GM13976 (cell line): ENCODE results near the gene EPHB2.

Experiments
- DNase-seq: peaks from one replicate; pipeline ENCODE4 v3.0.0; 2012; ENCODE audit warnings: low spot score
- in situ Hi-C: fragments of 300-500 bp; cut with MboI; formaldehyde crosslinking; loops from one replicate; pipeline ENCODE4 v1.12.0; 2022; ENCODE audit warnings: low sequenced_read_pairs, mixed read lengths, inconsistent platforms; ENCODE audit not compliant: unreplicated experiment
- TF ChIP-seq, protein P1 (sequence below): IDR thresholded peaks from 2 replicates; pipeline ENCODE4 v1.5.1; 2012; ENCODE audit warnings: borderline replicate concordance, mild to moderate bottlenecking; ENCODE audit not compliant: insufficient read depth; ENCODE audit errors: extremely low read depth, missing control alignments, control extremely low read depth

EPHB2 gene

GRCh38 chr1:22709227-22709626 is 1.4 kb upstream of the EPHB2 start:
- TF ChIP-seq, protein P1, sequence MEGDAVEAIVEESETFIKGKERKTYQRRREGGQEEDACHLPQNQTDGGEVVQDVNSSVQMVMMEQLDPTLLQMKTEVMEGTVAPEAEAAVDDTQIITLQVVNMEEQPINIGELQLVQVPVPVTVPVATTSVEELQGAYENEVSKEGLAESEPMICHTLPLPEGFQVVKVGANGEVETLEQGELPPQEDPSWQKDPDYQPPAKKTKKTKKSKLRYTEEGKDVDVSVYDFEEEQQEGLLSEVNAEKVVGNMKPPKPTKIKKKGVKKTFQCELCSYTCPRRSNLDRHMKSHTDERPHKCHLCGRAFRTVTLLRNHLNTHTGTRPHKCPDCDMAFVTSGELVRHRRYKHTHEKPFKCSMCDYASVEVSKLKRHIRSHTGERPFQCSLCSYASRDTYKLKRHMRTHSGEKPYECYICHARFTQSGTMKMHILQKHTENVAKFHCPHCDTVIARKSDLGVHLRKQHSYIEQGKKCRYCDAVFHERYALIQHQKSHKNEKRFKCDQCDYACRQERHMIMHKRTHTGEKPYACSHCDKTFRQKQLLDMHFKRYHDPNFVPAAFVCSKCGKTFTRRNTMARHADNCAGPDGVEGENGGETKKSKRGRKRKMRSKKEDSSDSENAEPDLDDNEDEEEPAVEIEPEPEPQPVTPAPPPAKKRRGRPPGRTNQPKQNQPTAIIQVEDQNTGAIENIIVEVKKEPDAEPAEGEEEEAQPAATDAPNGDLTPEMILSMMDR: no peak
- in situ Hi-C loops: loop anchor here (10.0 kb wide), 1 partner anchor 176 kb away; no protein-coding TSS in a partner anchor
- no peak for DNase-seq

DNA sequence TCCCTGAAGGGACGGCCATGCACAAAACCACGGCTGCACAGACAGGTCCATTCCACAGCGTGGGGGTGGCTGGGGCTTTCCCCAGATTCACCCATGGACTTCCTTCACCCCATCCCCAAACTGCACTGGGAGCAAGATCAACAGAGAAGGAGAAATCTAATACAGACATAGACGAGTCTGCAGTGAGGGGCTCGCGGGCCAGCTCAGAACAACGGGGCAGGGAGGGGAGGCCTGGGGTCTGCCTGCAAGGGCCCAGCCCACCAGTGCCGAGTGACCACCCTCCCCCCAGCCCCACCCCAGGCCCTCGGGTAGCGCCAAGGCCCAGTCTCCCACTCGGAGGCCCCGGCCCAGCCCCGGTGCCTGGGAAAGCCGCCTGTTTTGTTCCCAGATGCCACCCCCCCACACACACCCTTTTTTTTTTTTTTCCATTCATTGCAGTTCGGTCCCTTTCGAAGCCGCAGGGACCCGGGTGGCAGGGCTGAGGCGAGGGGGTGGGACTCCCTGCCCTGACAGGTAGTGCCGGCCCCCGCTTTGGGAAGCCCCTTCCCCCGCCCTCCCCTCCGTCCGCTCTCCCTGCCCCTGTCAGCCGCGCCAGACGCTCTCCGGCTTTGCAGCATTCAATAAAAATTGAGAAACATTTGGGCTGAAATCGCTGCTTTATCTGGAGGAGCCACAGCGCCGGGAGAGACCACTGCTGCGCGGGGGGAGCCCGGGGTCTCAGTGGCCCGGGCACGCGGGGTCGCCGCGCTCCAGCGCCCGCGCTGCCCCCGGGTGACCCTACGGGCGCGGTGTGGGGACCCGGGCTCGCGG is 543 bp upstream of the EPHB2 start:
- in situ Hi-C loops: loop anchor here (10.0 kb wide), 1 partner anchor 175 kb away; no protein-coding TSS in a partner anchor
- no peak for DNase-seq

DNA sequence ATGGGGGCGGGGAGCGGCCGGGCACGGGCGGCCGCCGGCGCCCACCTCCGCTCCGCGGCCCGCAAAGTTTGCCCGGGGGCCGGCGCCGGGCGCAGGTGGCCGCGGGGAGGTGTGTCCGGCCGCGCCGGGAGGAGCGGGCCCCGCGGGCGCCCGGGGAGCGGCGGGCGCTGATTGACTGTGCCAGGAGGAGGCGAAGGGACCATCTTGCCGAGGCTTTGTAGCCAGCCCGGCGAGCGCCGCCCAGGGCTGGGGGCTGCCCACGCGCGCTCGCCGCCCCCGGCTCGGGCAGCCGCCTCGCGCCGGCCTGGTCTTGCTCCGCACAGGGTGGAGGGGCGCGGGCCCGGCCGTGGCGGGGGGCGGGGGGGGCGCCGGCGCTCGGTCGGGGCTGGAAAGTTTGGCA is 432 bp downstream of the EPHB2 start:
- DNase-seq: no peak
- in situ Hi-C loops: no loop called here
- TF ChIP-seq, protein P1: no peak

More for the DNA sequence above, 543 bp upstream of the EPHB2 start:
- TF ChIP-seq, protein P1: no peak

DNA sequence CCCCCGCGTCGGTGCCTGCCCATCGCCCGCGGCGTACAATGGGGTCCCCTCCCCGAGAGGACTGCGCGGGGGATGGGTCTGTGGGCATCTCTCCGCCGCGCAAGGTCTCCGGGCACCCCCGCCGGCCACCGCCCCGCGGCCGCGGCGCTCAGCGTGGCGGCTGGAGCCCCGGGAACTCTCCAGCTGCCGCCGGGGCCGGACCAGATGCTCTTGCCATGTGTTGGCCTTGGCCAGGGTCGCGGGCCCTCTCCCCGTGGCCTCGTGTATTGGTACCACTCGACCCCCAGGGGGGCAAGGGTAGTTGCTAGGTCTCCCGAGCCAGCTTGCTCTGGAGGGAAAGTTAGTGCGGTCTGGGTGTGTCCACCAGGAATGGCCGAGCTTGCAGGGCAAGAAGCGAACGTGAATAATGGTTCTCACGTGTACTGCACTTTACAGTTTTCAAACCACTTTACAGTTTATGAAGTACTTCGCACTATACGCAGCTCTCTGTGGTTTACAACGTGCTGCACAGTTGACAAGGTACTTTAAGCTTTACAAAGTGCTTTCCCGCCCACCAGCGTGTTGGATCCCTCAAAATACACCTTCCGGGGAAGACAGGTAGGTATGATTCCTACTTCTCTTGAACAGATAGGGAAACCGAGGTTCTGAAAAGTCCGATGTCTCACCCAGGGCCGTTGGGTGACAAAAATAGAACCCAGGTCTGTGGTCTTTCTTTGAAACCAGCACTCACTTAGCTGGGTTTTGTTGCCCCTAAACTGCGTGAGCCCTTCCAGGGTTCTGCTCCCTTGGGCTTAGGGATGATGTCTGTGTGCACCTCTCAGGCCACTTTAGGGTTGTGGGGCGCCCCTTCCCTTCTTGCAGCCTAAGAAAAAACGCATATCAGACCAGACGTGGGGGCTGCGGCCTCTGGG is 1.2 kb downstream of the EPHB2 start:
- no peak for DNase-seq
- in situ Hi-C loops: no loop called here
- TF ChIP-seq, protein P1: no peak

DNA sequence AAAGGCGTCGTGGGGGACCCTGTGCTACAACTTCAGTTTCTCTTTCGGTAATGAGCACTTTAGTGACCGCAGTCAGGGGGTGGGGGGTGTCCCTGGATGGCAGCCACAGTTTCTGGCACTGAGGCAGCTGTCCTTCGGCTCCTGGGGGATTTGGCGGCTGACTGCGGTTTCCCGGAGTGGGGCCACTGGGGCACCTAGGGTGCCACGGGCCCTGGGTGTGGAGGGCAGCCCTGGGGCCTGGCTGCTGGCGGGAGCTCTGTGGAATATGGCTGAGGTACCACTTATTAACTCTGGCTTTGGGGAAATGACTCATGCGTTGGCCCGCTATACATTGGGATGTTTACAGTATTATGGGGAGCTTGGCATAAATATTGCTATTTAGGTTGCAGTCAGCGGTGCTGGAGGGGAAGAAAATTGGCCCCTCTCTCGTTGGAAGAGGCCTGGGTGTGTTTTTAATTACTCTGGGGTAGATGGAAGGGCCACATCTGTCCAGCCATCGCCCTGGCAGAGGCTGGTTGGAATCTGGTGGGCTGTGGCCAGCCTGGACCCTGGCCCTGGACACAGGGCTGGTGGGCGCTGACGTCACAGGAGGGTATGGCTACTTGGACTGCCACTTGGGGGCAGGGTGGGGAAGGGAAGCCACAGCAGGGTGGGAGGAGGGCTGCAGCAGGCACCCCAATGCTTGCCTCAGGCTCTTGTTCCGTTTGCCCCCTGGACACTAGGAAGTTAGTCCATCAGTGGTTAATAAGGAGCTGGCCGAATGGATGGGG is 2.0 kb downstream of the EPHB2 start:
- TF ChIP-seq, protein P1: no peak
- in situ Hi-C loops: no loop called here
- peak; percentile 86 for DNase-seq

DNA sequence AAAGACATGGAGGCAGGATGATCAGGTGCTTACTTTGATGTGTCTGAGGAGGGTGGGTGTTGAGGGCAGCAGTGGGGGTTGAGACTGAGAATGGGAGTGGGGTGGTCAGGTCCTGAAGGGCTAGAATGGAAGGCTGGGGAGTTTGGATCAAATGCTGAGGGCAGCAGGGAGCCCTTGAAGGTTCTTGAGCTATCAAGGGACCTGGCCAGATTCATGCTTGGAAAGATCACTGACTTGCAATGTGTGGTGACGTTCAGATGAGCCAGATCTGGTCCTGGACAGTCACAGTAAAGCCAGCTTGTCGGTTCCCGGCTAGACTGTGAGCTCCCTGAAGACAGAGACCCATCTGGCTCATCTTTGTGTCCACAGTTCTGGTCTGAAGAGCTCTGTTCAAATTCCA is 3.8 kb downstream of the EPHB2 start:
- in situ Hi-C loops: no loop called here
- DNase-seq: no peak
- TF ChIP-seq, protein P1: no peak
